Measurements from ENCODE around the gene LAMA5. TPM values are rescaled to one million over a fixed set of nuclear protein-coding genes. Genes with fewer than 3 reads are reported as not detected.

The LAMA5 gene
- total RNA-seq, 2 experiments from 2014 or later: 0.16 to 0.78 TPM

DNA sequence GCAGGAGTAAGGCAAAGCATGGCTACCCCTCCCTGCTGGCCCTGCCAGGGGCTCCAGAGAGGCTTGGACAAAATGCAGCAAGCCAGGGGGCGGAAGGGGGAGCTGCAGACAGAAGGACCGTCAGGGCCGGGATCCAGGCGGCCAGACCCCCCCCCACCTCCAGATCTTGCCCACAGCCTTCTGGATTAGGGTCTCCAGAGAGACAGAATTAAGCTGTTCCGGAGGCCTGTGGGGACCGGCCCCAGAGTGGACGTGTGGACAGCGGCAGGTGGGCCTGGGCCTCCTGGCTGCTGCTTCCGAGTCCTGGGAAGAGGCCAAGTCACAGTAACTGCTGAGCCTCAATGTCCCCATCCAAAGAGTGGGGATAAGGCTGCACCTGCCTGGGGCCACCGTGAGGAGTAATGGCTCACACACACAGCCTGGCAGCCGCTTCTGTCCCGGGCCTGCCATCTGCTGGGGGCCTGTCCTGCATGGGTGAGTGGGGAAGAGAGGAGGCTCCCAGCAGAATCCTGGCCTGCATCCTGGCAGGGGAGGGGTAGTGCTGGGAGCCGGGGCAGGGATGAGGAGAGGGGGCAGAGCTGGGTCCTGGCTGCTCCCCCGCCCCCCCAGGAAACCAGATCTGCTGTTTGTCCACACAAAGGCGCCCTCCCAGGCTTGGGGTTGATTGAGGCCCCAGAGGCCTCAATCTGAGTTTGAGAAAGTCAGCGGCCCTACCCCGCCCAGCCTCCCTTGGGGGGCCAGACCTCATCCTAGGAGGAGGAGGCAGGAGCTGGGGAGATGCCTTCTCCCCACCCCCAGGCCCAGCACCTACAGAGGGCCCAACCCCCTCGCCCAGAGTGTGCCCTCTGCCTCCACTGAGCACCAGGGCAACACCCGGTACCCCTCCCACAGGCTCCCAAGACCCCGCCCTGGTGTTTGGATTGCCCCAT is 3.9 kb downstream of the LAMA5 start:
- TF ChIP-seq, protein P1, sequence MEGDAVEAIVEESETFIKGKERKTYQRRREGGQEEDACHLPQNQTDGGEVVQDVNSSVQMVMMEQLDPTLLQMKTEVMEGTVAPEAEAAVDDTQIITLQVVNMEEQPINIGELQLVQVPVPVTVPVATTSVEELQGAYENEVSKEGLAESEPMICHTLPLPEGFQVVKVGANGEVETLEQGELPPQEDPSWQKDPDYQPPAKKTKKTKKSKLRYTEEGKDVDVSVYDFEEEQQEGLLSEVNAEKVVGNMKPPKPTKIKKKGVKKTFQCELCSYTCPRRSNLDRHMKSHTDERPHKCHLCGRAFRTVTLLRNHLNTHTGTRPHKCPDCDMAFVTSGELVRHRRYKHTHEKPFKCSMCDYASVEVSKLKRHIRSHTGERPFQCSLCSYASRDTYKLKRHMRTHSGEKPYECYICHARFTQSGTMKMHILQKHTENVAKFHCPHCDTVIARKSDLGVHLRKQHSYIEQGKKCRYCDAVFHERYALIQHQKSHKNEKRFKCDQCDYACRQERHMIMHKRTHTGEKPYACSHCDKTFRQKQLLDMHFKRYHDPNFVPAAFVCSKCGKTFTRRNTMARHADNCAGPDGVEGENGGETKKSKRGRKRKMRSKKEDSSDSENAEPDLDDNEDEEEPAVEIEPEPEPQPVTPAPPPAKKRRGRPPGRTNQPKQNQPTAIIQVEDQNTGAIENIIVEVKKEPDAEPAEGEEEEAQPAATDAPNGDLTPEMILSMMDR (IDR thresholded peaks at IDR 0.05): no peak
- Mint-ChIP-seq H3K27ac (no peak overlapping the region), H3K4me1 (ENCODE audit: low read depth) (peaks cover under 1% of the 10 kb centered on the region), H3K9me3 (no peaks in the 10 kb centered on the region), H3K4me3 (no peak overlapping the region), H3K27me3 (peaks cover 26% of the 10 kb centered on the region), H3K36me3 (ENCODE audit: low read depth) (no peaks in the 10 kb centered on the region)
- peaks cover 0 to 16% of the 10 kb centered on the region in 2 experiments for H3K9me3 ChIP-seq (ENCODE audit: control insufficient read depth in 1 of 2, insufficient read depth in 1 of 2, low read length in 2 of 2)
- DNase-seq: no peak
- ATAC-seq (ENCODE audit: poor library complexity): no peak
- peaks cover 21% of the 10 kb centered on the region for H3K4me1 ChIP-seq (ENCODE audit: insufficient read depth, low read length)
- H3K4me3 ChIP-seq (ENCODE audit: low read length): no peak overlapping the region
- H3K27me3 ChIP-seq (ENCODE audit: control insufficient read depth in 1 of 2, insufficient read depth in 2 of 2, low read length in 2 of 2): peaks cover 26 to 31% of the 10 kb centered on the region in 2 experiments
- POLR2A ChIA-PET: no interaction called here
- intact Hi-C loops (cut with DNase I, micrococcal nuclease): no loop called here
- CTCF ChIA-PET: no interaction called here
- H3K27ac ChIP-seq (ENCODE audit: low read depth in 1 of 2, low read length in 2 of 2): no peak overlapping the region
- no peaks in the 10 kb centered on the region for H3K36me3 ChIP-seq (ENCODE audit: insufficient read depth, low read length)

DNA sequence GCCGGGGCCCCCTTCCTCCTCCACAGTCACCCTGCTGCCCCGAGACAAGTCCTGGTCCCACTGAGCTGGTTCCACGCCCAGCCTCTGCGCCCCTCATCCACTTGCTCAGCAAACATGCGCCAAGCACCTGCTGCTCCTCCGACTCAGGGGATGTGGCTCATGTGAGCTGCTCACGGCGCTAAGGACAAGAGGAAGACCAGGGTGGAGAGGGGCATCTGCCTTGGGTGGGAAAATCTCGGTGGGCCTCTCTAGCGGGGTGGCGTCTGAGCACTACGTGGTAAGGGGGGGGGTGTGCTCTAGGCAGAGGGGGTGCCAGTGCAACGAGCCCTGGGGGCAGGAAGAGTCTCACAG is 4.5 kb downstream of the LAMA5 start:
- intact Hi-C loops (cut with DNase I, micrococcal nuclease): no loop called here
- H3K27ac ChIP-seq (ENCODE audit: low read depth in 1 of 2, low read length in 2 of 2): no peak overlapping the region
- no peaks in the 10 kb centered on the region for H3K9me3 Mint-ChIP-seq
- peaks cover 19% of the 10 kb centered on the region for H3K27me3 Mint-ChIP-seq
- DNase-seq (no peak), ATAC-seq (ENCODE audit: poor library complexity) (no peak)
- peaks cover 21 to 25% of the 10 kb centered on the region in 2 experiments for H3K27me3 ChIP-seq (ENCODE audit: control insufficient read depth in 1 of 2, insufficient read depth in 2 of 2, low read length in 2 of 2)
- CTCF ChIA-PET: no interaction called here
- H3K4me3 ChIP-seq (ENCODE audit: low read length): no peak overlapping the region
- no peak overlapping the region for H3K4me3 Mint-ChIP-seq
- peaks cover 0 to 9% of the 10 kb centered on the region in 2 experiments for H3K9me3 ChIP-seq (ENCODE audit: control insufficient read depth in 1 of 2, insufficient read depth in 1 of 2, low read length in 2 of 2)
- H3K36me3 ChIP-seq (ENCODE audit: insufficient read depth, low read length): no peaks in the 10 kb centered on the region
- H3K4me1 Mint-ChIP-seq (ENCODE audit: low read depth): no peaks in the 10 kb centered on the region
- H3K36me3 Mint-ChIP-seq (ENCODE audit: low read depth): no peaks in the 10 kb centered on the region
- H3K27ac Mint-ChIP-seq: no peak overlapping the region
- POLR2A ChIA-PET: no interaction called here
- TF ChIP-seq, protein P1 (IDR thresholded peaks at IDR 0.05): no peak
- peaks cover 14% of the 10 kb centered on the region for H3K4me1 ChIP-seq (ENCODE audit: insufficient read depth, low read length)

DNA sequence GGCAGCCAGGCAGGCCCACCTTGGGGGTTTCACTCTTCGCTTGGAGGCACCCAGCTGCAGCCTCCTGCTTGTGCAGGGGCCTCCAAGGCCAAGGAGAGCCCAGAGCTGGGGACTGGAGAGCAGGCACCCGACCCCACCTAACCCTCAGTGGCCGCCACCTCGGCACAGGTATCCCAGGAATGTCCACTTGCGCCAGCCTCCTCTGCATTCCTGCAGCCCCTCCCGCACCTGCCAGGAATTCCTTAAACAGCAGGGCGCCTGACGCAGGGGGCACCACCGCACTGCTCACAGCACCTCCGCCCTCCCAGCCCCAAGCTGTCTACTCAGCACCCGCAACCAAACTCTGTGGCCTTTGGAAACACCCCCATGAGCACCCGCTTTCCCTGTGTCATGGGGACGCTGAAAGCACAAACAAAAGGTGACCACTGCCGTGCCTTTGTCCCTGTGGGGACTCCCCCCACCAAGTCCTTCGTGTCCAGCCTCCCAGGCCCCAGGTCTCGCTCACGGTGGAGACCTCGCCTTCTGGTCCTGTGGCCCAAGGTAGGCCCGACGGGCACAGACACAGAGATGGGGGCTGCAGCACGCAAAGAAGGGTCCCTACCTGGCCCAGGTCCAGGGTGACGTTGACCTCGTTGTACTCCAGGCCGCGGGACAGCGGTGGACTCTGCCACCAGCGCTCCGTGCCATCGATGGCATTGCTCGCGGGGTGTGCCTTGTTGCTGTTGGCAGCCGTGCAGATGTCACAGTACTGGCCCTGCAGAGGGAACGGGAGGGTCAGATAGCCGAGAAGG is 5.1 kb downstream of the LAMA5 start:
- TF ChIP-seq, protein P1 (IDR thresholded peaks at IDR 0.05): no peak
- H3K27ac Mint-ChIP-seq: no peak overlapping the region
- H3K9me3 ChIP-seq (ENCODE audit: control insufficient read depth in 1 of 2, insufficient read depth in 1 of 2, low read length in 2 of 2): peaks cover 0 to 7% of the 10 kb centered on the region in 2 experiments
- ChIA-PET POLR2A (no interaction called here), CTCF (no interaction called here)
- H3K4me1 ChIP-seq (ENCODE audit: insufficient read depth, low read length): peaks cover 12% of the 10 kb centered on the region
- H3K4me3 Mint-ChIP-seq: no peak overlapping the region
- H3K27ac ChIP-seq (ENCODE audit: low read depth in 1 of 2, low read length in 2 of 2): no peak overlapping the region
- H3K4me3 ChIP-seq (ENCODE audit: low read length): no peak overlapping the region
- H3K9me3 Mint-ChIP-seq: no peaks in the 10 kb centered on the region
- no peaks in the 10 kb centered on the region for H3K36me3 Mint-ChIP-seq (ENCODE audit: low read depth)
- H3K27me3 ChIP-seq (ENCODE audit: control insufficient read depth in 1 of 2, insufficient read depth in 2 of 2, low read length in 2 of 2): peaks cover 19 to 24% of the 10 kb centered on the region in 2 experiments
- DNase-seq (no peak), ATAC-seq (ENCODE audit: poor library complexity) (no peak)
- intact Hi-C loops (cut with DNase I, micrococcal nuclease): no loop called here
- no peaks in the 10 kb centered on the region for H3K4me1 Mint-ChIP-seq (ENCODE audit: low read depth)
- peaks cover 19% of the 10 kb centered on the region for H3K27me3 Mint-ChIP-seq
- no peaks in the 10 kb centered on the region for H3K36me3 ChIP-seq (ENCODE audit: insufficient read depth, low read length)
